Right lobe of liver (tissue), 6 donors: ENCODE data around the gene ALG1L2. TPM values are rescaled to one million over a fixed set of nuclear protein-coding genes. Genes with fewer than 3 reads are reported as not detected.
"Not testable (repeated sequence)": the region's sequence is repeated elsewhere in the genome, so short reads cannot be mapped to it uniquely, and the experiment has no call there.

Source experiments
- ATAC-seq, 4 donors: fragments of 200-7000 bp; cut with Tn5 transposase; one replicate each; pipeline ENCODE4 v1.9.1; 2020; ENCODE audit warnings: mild to moderate bottlenecking in 4 of 4, moderate library complexity in 4 of 4
- DNase-seq, 3 donors: peaks; one replicate each; pipeline ENCODE4 v3.0.0-alpha.2; 2020
- H3K27ac ChIP-seq, 3 donors: fragments of 200-600 bp; one replicate each; pipeline ENCODE4 v1.8.0; 2022
- H3K27me3 ChIP-seq, 2 donors: fragments of 200-600 bp; one replicate each; pipeline ENCODE4 v1.8.0; 2022
- H3K36me3 ChIP-seq, 4 donors: fragments of 200-600 bp; sonication (generic) in 1 of 4; one replicate each; pipeline versions ENCODE4 v1.5.1 to v1.8.0; 2017 to 2022; ENCODE audit warnings: control low read depth in 1 of 4
- H3K4me1 ChIP-seq, 4 donors: fragments of 200-600 bp; sonication (generic) in 1 of 4; one replicate each; pipeline versions ENCODE4 v1.5.1 to v1.8.0; 2017 to 2022; ENCODE audit warnings: control low read depth in 1 of 4
- H3K4me3 ChIP-seq, 3 donors: fragments of 200-600 bp; one replicate each; pipeline ENCODE4 v1.8.0; 2022
- H3K9me3 ChIP-seq, 4 donors: fragments of 200-600 bp; sonication (generic) in 1 of 4; one replicate each; pipeline versions ENCODE4 v1.5.1 to v1.8.0; 2017 to 2022; ENCODE audit warnings: control low read depth in 1 of 4
- CTCF ChIP-seq, 4 donors: fragments of 200-600 bp in 3 of 4; fragments of 450-650 bp in 1 of 4; IDR thresholded peaks; one replicate each; pipeline versions ENCODE4 v1.5.1 to v1.8.0; 2016 to 2022; ENCODE audit warnings: antibody characterized with exemption in 4 of 4, mild to moderate bottlenecking in 2 of 4
- POLR2A ChIP-seq: fragments of 450-650 bp; IDR thresholded peaks from one replicate; pipeline ENCODE4 v1.6.1; 2017; ENCODE audit warnings: antibody characterized with exemption, mild to moderate bottlenecking
- WGBS: methylation state at CpG from one replicate; pipeline ENCODE4 v1.1.6; 2018; ENCODE audit warnings: low coverage, low lambda C conversion rate; ENCODE audit not compliant: insufficient coverage; ENCODE audit errors: missing lambda C conversion rate; 5-methylcytosine and 5-hydroxymethylcytosine counted together
- intact Hi-C, 2 donors: fragments of 100-400 bp; cut with DNase I; formaldehyde crosslinking; loops; one replicate each; pipeline versions ENCODE4 v1.11.2 to v1.14.1; 2022
- total RNA-seq, 6 experiments: library from RNA; depleted of rRNA in 2 of 6; stranded (reverse); fragments of >200 nt in 2 of 6; fragmentation: NEBNext Ultra II Directional in 3 of 6; extraction: Animal tissue kit (Norgen Biotek cat#: 25700) in 3 of 6; gene quantifications; one replicate each; pipeline versions ENCODE4 v1.1.0 to v1.2.4, GENCODE V29; 2016 to 2023
- donor health status: DM: no; HTN: yes; CAD: no.
- donor health status: DM: no; HTN: no; CAD: no.
- donor health status: DM: no; HTN: no; CAD: no.
- donor health status: DM: no; HTN: yes; CAD: no.
- donor health status: DM: no; HTN: yes; CAD: no.

Gene ALG1L2
- total RNA-seq, 6 experiments from 2014 or later: 0.61 to 1.3 TPM; not detected in 4

- H3K4me3 ChIP-seq: no peak overlapping the region
- no peak overlapping the region for H3K27ac ChIP-seq
- no peaks in the 10 kb centered on the region for H3K4me1 ChIP-seq
- ATAC-seq (no peak), DNase-seq (no peak)
- TF ChIP-seq CTCF (IDR thresholded peaks at IDR 0.05): no peak
- TF ChIP-seq POLR2A: no peak
- H3K27me3 ChIP-seq: no peaks in the 10 kb centered on the region
- no peaks in the 10 kb centered on the region for H3K9me3 ChIP-seq
- intact Hi-C loops: no loop called here
- 79% methylated on average over 6 of the region's 16 CpGs for WGBS
- no peaks in the 10 kb centered on the region for H3K36me3 ChIP-seq
Measured at GRCh38 chr3:130093741-130094391, 12.2 kb downstream of the ALG1L2 start.

DNA sequence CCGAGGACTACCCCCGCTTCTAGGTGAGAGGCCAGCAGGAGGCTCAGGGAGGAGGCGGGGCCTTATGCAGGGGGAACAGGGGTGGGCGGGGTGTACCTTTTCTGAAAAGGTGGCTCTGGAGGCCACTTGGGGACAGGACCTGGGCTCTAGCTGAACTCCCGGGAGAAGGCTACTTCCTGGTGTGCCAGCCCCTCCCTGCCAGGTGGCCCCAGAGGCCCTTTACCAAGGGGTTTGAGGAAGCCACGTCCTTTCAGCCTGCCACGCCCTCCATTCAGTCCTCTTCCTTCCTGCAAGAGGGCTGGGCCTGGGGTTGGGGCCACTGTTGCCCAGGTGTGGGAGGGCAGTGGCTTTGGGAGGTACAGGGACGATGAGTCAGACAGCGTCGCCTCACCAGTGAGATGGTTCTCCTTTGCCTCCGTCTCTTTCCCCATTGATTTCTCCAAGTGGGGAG is 12.9 kb downstream of the ALG1L2 start:
- H3K4me1 ChIP-seq, H3K9me3 ChIP-seq, H3K27me3 ChIP-seq, H3K27ac ChIP-seq, intact Hi-C loops, H3K4me3 ChIP-seq, DNase-seq, ATAC-seq, H3K36me3 ChIP-seq: not testable (repeated sequence)
- 67% methylated on average over 2 of the region's 11 CpGs for WGBS

DNA sequence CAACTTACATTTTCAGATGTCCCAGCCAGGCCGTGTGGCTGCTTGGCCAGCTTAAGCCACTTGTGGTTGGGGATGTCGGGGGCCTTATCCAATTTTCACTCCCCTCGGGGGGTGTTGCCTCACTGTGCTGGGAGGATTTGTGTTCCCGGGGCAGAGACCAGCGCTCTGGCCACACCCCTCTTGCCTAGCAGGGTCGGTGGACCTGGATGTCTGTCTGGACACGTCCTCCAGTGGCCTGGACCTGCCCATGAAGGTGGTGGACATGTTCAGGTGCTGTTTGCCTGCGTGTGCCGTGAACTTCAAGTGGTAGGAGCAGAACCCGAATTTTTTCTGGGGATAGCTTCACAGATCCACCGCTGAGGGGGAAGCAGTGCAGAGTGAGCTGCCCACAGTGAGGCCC is 14.2 kb downstream of the ALG1L2 start:
- H3K27ac ChIP-seq, ATAC-seq, H3K4me3 ChIP-seq, intact Hi-C loops, DNase-seq, H3K9me3 ChIP-seq, H3K4me1 ChIP-seq, H3K36me3 ChIP-seq, H3K27me3 ChIP-seq: not testable (repeated sequence)
- WGBS: 6% methylated on average over 7 of the region's 11 CpGs

DNA sequence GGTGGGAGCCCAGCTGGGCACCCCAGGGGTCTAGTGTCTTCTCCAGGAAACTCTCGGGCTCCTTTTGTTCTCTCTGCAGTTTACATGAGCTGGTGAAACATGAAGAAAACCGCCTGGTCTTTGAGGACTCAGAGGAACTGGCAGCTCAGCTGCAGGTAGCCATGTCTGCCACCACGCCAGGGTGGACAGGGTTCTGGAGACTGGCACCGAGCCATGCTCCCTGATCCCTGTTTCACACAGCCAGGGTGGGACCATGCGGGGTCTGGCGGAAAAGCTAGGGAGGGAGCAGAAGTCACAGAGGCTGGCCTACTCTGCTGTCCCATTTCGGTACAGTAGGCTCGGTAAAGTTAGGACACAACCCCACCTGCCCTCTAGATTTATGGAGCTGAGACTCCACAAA is 15.5 kb downstream of the ALG1L2 start:
- H3K4me1 ChIP-seq, H3K4me3 ChIP-seq, H3K36me3 ChIP-seq, H3K27me3 ChIP-seq, H3K9me3 ChIP-seq, intact Hi-C loops, ATAC-seq, DNase-seq, H3K27ac ChIP-seq: not testable (repeated sequence)
- WGBS: 85% methylated on average over 6 of the region's 8 CpGs

GRCh38 chr3:130097690-130098638 is 16.3 kb downstream of the ALG1L2 start:
- H3K4me3 ChIP-seq, H3K27ac ChIP-seq, H3K36me3 ChIP-seq, intact Hi-C loops, DNase-seq, H3K9me3 ChIP-seq, H3K4me1 ChIP-seq, H3K27me3 ChIP-seq, ATAC-seq: not testable (repeated sequence)
- peak; percentile 16 to 41 (median 25) for TF ChIP-seq CTCF (IDR thresholded peaks at IDR 0.05)
- 4% methylated on average over 3 of the region's 16 CpGs for WGBS

DNA sequence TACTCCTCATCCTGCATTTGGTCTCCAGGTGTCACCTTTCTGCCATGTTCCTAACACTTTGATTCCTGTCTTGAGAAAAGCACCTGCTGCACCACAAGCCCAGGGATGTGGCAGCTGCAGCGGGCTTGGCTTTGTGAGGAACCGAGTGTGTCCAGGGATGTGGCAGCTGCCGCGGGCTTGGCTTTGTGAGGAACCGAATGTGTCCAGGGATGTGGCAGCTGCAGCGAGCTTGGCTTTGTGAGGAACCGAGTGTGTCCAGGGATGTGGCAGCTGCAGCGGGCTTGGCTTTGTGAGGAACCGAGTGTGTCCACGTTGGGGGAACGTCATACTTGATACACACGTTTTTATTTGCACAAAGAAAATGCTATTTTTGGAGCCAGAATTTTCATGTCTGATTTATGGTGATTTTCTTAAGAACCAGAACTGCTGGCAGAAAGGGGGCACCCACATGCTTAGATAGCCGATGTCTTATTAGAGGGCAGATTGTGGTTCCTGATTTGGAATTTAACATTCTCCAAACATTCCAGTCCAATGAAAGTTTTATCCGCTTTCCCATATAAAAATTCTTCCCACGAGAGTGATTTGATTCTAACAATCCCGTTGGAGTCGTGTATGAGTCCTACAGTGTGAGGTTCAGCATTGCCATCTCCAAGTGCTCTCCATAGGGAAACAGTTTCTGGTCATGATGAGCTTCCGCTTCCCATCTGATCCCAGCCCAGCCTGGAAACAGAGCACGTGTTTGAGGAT is 17.2 kb downstream of the ALG1L2 start:
- DNase-seq, H3K4me1 ChIP-seq, H3K9me3 ChIP-seq, intact Hi-C loops, H3K4me3 ChIP-seq, H3K27ac ChIP-seq, H3K27me3 ChIP-seq, ATAC-seq, H3K36me3 ChIP-seq: not testable (repeated sequence)
- 79% methylated on average over 19 of the region's 19 CpGs for WGBS

DNA sequence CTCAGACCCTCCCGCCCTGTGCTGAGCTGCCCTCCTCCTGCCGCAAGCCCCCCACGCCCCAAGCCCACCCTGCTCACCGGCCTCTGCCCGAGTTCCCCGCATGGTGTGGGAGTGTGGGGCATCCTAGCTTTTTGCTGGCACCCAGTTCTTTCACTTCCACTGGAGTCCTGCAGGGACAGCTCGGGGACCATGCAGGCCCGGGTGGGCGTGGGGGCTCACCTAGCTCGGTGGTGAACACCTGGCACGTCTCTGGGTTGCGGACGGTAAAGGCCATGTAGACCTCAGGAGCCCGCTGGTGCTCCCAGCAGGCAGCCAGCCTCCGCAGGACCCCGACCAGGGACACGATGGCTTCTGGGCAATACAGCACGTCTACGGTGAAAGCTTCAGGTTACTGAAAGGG is 20.9 kb downstream of the ALG1L2 start:
- H3K36me3 ChIP-seq, intact Hi-C loops, H3K9me3 ChIP-seq, H3K27me3 ChIP-seq, ATAC-seq, H3K4me3 ChIP-seq, H3K27ac ChIP-seq, DNase-seq, H3K4me1 ChIP-seq: not testable (repeated sequence)
- WGBS: 14% methylated on average over 1 of the region's 19 CpGs

GRCh38 chr3:130104191-130104590 is 22.6 kb downstream of the ALG1L2 start:
- intact Hi-C loops, DNase-seq: not testable (repeated sequence)
- WGBS: 82% methylated on average over 2 of the region's 14 CpGs

More at GRCh38 chr3:130104191-130104590, 22.6 kb downstream of the ALG1L2 start:
- not testable (repeated sequence) for H3K4me3 ChIP-seq, H3K4me1 ChIP-seq, H3K27me3 ChIP-seq, H3K36me3 ChIP-seq, H3K27ac ChIP-seq, ATAC-seq, H3K9me3 ChIP-seq
